NOMO-1 treated with dmso at 0.1 percent for 144 hours (cell line): ENCODE results near the gene RASA2.
A peak's percentile ranks its signal among the peaks of the same experiment; 100 is the strongest.
"Not testable (repeated sequence)": the region's sequence is repeated elsewhere in the genome, so short reads cannot be mapped to it uniquely, and the experiment has no call there.

Experiments
- DNase-seq: peaks from one replicate; lab custom pipeline; 2025; ENCODE audit not compliant: unreplicated experiment; lab: John Stamatoyannopoulos, UW

Gene RASA2

DNA sequence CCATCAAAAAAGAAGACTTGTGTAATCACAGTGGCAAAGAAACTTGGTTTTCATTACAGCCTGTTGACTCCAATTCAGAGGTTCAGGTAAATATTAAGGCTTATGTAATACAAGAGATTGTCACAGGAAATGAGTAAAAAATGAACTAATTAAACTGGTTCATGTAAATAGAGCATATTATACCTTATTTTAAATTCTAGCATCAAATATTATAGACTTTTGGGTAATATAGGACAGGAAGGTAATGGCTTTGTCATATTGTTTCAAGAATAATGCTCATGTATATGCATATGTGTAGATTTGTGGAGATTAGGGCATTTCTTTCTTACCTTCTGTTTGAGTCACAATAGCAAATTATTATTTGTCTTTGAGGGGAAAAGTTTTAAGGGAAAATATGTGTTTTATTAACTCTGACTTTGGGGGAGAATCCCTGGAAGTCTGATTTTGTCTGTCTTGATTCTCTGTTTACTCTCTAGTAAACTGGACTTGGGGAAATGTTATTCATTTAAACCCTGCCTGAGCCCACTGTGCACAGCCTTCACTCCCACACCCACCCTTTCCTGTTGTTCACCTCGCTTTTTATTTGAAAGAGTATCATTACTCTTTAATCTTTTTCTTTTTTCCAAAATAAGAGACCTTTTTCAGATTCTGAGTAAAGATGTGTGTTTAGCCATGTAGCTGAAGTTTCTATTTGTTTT is 43.0 kb downstream of the RASA2 start:
- no peak for DNase-seq

DNA sequence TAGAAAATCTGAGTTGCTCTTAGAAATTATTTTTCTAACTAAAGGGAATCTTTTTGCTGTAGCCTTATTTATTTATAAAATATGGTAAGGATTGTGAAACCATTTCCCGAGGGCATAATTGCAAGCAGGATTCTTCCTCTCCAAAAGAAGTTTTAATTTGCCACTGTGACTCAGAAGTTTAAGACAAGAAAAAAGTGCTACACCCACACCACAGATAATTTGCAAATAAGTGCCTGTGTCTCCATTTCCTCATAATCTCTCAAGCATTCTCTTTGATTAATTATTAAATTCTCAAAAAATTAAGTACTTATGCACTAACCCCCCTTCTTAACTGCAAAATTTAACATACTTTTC is 43.6 kb downstream of the RASA2 start:
- DNase-seq = peak; percentile 53

DNA sequence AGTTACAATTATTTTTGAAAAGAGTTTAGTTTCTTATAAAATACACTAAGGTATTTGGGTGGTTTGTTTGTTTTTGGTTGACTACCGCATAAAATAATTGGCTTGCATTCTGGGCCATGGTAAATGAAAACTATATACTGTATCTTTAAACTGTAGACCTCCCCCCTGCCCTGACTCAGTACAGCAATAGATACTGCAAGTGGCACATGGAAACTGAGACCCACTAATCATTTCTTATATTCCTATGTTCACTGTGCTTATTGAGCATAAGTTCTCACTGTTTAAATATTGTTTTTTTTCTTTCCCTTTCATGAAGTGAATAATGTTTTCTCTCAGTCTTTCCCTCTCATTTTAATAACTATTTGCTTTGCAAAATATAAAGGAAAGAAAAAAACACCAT is 45.8 kb downstream of the RASA2 start:
- DNase-seq = no peak

DNA sequence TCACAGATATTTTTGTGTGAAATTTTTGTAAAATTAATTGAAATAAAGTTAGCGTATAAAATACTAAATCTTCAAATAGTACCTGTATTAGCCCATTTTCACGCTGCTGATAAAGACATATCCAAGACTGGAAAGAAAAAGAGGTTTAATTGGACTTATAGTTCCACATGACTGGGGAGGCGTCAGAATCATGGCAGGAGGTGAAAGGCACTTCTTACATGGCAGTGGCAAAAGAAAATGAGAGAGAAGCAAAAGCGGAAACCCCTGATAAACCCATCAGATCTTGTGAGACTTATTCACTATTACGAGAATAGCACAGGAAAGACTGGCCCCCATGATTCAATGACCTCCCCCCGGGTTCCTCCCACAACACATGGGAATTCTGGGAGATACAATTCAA is 49.2 kb downstream of the RASA2 start:
- not testable (repeated sequence) for DNase-seq

DNA sequence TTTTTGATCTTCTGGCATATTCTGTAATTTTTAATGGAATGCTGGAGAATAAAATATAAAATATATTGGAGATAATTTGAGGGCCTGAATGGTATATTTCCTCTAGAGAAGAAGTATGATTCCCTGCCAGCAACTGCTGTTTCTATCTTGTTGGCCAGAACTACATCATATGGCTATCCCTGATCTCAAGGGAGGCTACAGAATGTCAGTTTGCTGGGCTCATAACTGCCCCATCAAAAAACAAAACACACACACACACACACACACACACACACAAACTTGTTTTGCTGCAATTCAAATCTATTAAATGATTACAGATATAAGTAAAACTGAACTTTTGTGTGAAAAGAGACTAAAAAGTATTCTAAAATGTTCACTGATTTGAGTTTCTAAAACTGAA is 51.0 kb downstream of the RASA2 start:
- no peak for DNase-seq

DNA sequence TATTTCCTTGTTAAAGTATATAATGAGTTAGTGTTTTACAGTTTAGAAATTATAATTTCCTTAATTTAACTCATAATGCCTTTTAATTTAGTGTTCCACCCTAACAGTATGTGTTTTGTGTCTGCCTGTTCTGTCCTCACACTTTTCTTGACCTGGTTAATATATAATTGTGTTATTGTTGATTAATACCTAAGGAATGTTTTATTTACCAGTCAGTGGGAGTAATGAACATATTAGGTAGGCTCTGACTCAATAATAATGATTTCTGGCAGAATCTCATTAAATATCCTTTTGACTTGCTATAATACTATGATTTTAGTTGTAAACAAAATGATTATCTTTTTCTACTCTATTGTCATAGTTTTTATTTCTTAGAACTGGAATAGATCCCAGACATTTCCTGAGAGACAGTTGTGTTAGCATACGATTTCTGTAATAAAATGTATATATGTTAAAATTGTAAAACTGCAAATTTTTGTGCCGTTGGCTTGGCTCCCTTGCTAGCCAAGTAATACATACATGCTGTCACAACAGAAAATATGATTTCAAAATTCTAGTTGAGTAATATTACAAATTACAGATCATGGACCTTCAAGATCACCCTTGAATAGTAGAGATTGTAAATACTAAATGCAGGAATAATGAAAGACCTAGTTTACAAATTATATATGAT is 51.9 kb downstream of the RASA2 start:
- no peak for DNase-seq

DNA sequence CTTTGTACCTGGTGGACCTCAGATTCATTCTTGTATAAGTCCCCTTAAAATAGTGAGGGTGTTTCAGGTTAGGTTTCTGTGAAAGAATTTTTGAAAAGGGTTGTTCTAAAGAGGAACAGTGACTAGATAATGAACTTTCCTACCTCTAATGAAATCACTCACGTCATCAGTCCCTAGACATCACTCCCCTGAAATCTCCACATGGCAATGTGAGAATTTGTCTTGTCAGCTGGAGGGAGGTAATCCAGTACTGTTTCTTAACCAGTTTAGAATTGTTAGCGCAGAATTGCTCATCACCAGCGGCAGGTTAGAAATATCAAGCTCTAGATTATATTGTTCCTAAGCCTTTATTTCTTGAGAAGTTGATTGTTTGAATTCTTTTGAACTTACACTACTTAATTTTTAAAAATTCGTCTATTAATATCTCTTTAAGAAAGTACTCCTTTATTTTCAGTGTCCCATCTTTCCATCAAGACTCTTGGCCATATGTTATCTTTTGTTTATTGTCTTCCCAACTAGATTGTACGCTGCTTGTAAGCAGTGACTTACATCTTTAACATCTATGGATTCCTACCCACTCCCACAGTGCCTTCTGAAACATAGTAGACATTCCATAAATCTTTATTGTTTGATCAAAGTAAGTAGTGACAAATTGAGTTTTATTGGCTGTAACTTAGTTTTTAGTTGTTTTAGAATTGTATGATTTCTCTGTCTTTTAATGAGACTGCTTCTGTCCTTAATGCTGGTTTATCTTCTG is 52.8 kb downstream of the RASA2 start:
- DNase-seq = no peak

DNA sequence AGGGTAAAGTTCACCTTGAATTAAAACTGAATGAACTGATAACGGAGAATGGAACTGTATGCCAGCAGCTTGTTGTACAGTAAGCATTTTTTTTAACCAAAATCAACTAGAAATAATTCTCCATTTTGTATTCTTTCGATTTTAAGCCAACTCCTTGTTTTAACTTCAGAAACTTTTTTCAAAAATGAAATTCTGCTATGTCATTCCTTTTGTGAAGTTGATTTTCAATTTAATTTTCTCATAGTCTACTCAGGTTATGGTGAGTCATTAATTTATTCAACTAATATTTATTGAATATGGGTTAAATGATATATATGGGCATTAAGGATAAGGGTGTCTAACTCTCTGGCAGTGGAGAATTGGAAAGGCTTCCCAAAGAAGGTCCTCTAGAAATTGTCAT is 53.7 kb downstream of the RASA2 start:
- no peak for DNase-seq

DNA sequence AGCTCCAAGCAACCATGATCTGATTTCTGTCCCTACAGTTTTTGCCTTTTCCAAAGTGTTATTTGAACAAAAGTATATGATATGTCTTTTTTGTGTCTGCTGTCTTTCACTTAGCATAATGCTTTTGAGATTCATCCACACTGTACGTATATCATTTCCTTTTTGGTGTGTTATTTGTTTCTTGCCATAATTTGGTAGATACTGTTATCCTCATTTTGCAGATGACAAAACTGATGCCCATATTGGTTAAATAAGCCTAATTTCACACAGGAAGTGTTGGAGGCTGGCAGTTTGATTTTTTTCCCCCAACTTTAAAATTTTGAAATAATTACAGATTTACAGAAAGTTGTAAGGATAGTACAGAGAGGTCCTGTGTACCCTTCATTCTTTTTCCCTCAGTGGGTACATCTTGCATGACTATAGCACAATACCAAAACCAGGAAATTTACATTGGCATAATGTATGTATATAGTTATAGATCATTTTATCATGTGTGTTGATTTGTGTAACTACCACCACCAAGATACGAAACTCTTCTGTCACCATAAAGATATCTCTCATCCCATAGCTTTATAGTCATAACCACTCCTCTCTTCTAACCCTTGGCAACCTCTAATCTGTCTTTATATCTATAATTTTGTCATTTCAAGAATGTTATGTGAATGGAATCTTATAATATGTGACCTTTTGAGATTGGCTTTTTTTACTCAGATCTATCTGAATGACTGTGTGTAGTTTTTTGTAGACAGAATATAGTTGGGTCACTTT is 55.6 kb downstream of the RASA2 start:
- DNase-seq = no peak

DNA sequence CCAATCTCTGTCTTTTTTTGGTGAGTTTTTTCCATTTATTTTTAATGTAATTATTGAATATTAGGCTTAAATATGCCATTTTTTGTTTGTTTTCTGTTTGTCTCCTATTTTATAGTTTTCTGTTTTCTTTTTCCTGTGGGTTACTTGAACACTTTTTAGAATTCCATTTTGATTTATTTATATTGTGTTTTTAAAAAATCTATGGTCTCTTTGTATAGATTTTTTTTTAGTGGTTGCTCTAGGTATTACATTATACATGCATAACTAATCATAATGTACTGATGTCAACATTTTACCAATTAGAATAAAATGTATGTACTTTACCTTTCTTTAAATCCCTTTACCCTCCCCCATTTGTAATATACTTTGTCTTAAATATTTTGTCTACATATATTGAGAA is 56.2 kb downstream of the RASA2 start:
- DNase-seq = no peak

DNA sequence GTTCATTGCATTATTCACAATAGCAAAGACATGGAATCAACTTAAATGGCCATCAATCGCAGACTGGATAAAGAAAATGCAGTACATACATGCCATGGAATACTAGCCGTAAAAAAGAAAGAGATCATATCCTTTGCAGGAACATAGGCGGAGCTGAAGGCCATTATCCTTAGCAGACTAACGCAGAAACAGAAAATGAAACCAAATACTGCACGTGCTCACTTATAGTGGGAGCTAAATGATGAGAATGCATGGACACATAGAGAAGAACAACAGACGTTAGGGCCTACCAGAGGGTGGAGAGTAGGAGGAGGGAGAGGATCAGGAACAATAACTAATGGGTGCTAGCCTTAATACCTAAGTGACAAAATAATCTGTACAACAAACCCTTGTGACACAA is 57.9 kb downstream of the RASA2 start:
- no peak for DNase-seq

DNA sequence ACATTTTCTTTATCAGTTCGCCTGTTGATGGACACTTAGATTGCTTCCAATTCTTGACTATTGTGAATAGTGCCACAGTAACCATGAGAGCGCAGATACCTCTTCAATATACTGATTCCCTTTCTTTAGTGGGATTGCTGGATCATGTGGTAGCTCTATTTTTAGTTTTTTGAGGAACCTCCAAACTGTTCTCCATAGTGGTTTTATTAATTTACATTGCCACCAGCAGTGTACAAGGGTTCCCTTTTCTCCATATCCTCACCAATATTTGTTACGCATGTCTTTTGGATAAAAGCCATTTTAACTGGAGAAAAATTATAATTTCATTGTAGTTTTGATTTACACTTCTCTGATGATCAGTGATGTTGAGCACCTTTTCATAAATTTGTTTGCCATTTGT is 59.3 kb downstream of the RASA2 start:
- DNase-seq = no peak

DNA sequence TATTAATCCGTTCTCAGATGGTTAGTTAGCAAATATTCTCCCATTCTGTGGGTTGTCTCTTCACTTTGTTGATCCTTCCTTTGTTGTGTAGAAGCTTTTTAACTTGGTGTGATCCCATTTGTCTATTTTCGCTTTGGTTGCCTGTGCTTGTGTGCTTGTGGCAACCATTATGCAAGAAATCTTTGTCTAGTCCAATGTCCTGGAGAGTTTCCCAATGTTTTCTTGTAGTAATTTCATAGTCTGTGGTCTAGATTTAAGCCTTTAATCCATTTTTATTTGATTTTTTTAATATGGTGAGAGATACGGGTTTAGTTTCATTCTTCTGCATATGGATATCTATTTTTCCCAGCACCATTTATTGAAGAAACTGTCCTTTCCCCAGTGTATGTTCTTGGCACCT is 59.8 kb downstream of the RASA2 start:
- DNase-seq = no peak

DNA sequence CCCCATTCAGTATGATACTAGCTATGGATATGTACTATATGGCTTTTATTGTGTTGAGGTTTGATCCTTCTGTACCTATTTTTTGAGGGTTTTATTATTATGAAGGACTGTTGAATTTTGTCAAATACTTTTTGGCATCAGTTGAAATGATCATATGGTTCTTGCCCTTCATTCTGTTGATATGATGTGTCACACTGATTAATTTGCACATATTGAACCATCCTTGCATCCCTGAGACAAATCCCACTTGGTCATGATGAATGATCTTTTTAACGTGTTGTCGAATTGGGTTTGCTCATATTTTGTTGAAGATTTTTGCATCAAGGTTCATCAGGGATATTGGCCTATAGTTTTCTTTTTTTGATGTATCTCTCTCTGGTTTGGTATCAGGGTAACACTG is 61.0 kb downstream of the RASA2 start:
- DNase-seq = no peak

DNA sequence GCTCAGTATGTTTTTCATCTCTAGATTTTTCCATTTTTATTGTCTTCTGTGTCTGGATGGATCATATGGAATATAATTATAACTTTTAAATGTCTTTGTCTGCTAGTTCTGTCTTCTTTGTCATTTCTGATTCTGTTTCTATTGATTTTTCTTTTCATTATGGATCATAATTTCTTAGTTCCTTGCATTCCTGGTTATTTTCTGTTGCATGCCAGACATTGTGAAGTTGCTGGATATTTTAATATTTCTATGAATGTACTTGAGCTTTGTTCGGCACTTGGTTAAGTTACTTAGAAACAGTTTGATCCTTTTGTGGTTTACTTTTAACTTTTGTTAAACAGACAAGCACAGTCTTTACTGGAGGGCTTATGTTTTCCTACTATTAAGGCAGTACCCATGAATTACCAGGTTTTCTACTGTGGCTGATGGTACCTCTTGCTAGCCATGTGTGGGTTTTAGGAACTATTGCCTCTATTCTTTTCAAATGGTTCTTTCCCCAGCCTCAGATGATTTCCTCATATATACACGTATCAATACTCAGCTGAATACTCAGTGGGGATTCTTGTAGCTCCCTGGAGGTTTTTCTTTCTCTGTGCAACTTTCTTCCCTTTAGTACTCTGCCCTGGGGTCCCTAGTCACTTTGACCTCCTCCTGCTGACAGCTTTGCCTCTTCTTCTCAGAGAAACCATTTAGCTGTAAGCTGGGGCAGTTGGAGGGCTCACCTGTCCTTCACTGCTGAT is 64.3 kb downstream of the RASA2 start:
- no peak for DNase-seq

DNA sequence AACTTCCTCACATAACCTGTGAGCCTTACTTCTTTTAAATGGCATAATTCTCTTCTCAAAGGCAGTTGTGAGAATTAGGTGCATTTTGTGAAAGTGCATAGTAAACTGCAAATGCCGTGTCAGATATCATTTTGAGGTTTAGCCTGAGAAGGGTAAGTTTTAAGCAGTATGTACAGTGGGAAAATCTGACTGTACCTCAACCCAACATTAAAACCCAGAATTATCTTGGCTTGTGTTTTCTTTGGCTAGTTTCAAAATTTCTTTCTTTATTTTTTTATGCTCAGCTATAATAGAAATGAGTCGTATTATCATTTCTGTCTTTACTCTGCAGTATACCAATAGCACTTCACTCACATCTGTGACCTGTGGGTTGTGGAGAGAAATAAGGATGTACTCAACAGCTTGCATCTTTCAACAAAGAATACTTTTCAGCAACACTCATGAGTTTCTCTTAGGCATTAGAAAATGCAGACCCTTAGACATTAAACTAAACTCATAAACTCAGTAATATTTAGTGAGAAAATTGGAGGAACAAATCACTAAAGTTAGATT is 65.7 kb downstream of the RASA2 start:
- DNase-seq = no peak

DNA sequence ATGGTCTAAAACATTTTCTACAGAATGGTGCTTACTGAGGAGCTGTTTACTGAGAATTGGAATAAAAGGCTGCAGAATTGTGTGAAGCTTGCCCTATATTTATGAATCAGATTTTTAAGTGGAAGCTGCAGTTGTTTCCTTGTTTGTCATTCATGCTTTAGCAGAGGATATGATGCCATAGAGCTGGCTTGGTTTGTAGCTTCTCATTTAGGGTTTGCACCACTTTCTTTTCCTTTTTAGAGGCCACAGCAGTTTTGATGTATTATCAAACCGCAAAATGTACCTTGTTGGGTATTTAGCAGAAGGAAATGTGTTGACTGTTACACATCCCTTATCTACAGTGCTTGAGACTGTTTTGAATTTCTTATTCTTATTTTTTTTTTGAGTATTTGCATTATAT is 66.2 kb downstream of the RASA2 start:
- DNase-seq = peak; percentile 76

DNA sequence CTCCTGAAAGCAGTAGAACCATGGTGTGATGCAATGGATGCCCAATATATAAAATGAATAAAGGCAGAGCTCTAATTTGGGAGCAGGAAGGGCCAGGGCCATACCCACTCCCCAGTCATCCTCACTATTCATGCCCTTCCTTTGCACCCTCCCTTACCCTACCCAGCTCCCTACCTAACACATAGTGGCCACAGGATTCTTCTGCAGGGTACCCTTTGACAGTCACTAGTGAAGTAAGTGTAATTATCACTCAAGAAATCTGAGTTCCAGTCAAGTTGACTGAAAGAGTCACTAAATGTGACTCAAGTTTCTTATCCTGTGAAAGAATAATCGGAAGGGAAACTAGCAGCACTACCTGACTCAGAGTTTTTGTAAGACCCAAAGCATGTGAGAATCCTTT is 69.2 kb downstream of the RASA2 start:
- DNase-seq = no peak

DNA sequence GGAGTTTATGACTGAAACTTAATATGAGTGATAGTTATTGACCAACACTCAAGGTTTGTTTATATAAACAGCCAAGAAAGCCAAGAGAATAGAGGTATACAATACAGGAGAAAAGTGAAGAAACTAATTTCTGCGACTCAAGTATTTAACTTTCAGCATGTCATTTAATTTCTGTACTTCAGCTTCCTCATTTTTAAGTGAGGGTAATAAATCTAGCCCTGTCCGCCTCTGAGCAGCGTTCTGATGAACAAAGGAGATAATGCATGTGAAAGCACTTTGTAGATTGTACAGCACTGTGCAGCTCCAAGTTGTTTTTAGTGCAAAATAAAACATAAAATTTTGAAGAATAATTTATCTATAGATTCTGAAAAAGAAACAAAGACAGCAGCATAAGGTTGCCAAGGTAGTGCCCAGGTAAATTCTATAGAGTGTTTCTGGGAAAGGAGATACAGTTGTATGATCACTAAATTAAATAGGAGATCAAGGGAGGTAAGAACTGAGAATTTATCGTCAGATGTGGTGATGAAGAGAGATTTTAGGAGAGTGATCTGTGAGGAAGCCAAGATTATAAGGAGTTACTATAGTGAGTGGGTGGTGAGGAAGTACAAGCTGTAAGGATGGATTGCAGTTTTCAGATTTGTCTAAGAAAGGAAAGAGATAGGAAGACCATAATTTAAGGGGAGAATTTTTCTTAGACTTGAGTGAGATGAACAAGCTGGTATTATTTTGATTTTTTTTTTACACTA is 71.3 kb downstream of the RASA2 start:
- DNase-seq = peak; percentile 78
